ENCODE measurements around the gene LRIG1. TPM values are rescaled to one million over a fixed set of nuclear protein-coding genes. Genes with fewer than 3 reads are reported as not detected.

The LRIG1 gene
- total and polyA plus RNA-seq, 9 of the 15 experiments (the other 6 are each of a cell fraction or from before 2014, with no cell fraction given): 0.05 to 0.38 (median 0.13) TPM; not detected in 3

GRCh38 chr3:66475386-66476020, 25.3 kb downstream of the LRIG1 start:
- no peaks in the 10 kb centered on the region for H3K9me1 ChIP-seq (ENCODE audit: control insufficient read depth, insufficient read depth, low read length)
- no peak for FAIRE-seq
- H3K9ac ChIP-seq (ENCODE audit: insufficient read depth in 1 of 2, low read depth in 2 of 2, low read length in 2 of 2): no peak overlapping the region
- POLR2A ChIA-PET: no interaction called here
- in situ Hi-C loops (cut with MboI) (no loop called here), intact Hi-C loops (cut with micrococcal nuclease) (no loop called here)
- H3K79me2 ChIP-seq (ENCODE audit: control insufficient read depth, insufficient read depth, low read length): no peaks in the 10 kb centered on the region
- no peak overlapping the region for H3K27ac ChIP-seq (ENCODE audit: extremely low read depth, low read depth, low read length)
- H3K9me3 ChIP-seq (replicated peaks; ENCODE audit: control insufficient read depth, insufficient read depth, low read depth, low read length): no peaks in the 10 kb centered on the region
- CTCF ChIA-PET (ENCODE audit: low intra/inter-chr PET ratio): no interaction called here
- BruUV-seq (replicated peaks): no TSS peak
- H3K4me3 ChIP-seq: no peak overlapping the region
- no peaks in the 10 kb centered on the region for H4K20me1 ChIP-seq (replicated peaks; ENCODE audit: control insufficient read depth, insufficient read depth, low read length)
- H3K4me1 ChIP-seq (replicated peaks in 1 of 2; ENCODE audit: control insufficient read depth in 2 of 2, insufficient read depth in 2 of 2, low read length in 2 of 2): no peaks in the 10 kb centered on the region
- H3K27me3 ChIP-seq (ENCODE audit: control insufficient read depth in 2 of 2, insufficient read depth in 2 of 2, low read length in 2 of 2): peaks cover 3 to 5% of the 10 kb centered on the region in 2 experiments; a peak in 3 of 5 replicates
- no peaks in the 10 kb centered on the region for H3K36me3 ChIP-seq (ENCODE audit: control insufficient read depth, insufficient read depth, low read length)
- ATAC-seq: no peak
- TF ChIP-seq MCM7 (IDR thresholded peaks at IDR 0.05) (no peak), ZMIZ1 (IDR thresholded peaks at IDR 0.05; ENCODE audit: low read depth in 2 of 2, low read length in 2 of 2) (no peak), RFX7 (CRISPR knock-in tag; IDR thresholded peaks at IDR 0.05) (no peak), TAL1 (IDR thresholded peaks at IDR 0.05) (no peak), CCNT2 (IDR thresholded peaks at IDR 0.05; ENCODE audit: borderline replicate concordance, extremely low read depth, insufficient read length, low read depth, low read length) (no peak), SMARCA4 (IDR thresholded peaks at IDR 0.05) (no peak), GABPB1 (CRISPR knock-in tag; IDR thresholded peaks at IDR 0.05) (no peak), NR2F6 (CRISPR knock-in tag; IDR thresholded peaks at IDR 0.05) (no peak), USF1 (CRISPR knock-in tag; IDR thresholded peaks at IDR 0.05) (no peak), TFAM (CRISPR knock-in tag; conservative IDR thresholded peaks at IDR 0.05) (no peak)
- no peak overlapping the region for H2AFZ ChIP-seq (ENCODE audit: low read depth, low read length)
- 2% methylated on average over 9 of the region's 9 CpGs for WGBS (ENCODE audit: insufficient coverage, low coverage, missing lambda C conversion rate)
- H3K4me2 ChIP-seq (ENCODE audit: insufficient read depth, low read length): no peak overlapping the region
- no peak for DNase-seq (ENCODE audit: extremely low read depth in 1 of 4, low spot score in 3 of 4)
